HG03159 (cell line): ENCODE measurements around the gene HIPK2.

Source experiments
- ATAC-seq: cut with Tn5 transposase; IDR thresholded peaks from one replicate; pipeline ENCODE4 v1.9.1; 2021; ENCODE audit warnings: mild to moderate bottlenecking, moderate library complexity; ENCODE audit not compliant: unreplicated experiment

HIPK2 gene

DNA sequence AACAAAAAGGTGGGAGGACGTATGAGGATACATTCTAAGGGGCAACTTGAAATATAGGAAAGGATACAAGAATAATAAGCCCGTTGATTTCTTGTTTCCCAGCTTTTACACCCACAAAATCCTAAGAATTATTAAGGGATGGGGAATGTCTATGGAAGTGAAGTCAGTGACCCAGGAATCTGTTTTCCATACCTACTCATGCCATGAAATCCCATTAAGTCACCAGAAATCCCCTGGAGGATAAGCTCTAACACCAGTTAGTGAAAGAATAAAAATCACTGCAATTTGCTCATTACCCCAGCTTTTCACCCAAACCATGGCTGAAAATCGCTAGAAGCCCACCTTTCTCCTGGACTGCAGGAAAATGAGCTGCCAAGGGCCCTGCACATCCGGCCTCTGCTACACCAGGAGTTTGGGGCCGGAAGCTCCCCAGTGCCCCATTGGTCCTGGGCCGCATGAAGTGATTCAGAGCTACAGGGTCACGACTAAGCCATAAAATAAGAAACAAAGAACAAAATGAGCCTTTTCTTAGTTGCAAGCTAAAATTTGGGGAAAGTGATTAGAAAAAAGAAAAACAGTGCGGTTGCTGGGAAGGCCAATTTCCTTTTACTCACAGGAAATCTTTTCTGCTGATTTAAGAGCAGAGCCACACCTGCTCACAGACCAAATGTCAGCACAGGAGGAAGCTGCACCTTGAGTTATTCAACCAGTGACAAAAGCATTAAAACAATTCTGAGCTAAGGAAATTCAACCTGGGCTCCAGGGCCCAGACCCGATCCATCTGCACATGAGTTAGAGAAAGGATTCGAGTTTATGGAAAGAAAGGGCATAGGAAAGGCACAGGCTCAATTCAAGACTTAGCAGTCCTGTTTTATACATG, 40.3 kb downstream of the HIPK2 start:
- no peak for ATAC-seq

DNA sequence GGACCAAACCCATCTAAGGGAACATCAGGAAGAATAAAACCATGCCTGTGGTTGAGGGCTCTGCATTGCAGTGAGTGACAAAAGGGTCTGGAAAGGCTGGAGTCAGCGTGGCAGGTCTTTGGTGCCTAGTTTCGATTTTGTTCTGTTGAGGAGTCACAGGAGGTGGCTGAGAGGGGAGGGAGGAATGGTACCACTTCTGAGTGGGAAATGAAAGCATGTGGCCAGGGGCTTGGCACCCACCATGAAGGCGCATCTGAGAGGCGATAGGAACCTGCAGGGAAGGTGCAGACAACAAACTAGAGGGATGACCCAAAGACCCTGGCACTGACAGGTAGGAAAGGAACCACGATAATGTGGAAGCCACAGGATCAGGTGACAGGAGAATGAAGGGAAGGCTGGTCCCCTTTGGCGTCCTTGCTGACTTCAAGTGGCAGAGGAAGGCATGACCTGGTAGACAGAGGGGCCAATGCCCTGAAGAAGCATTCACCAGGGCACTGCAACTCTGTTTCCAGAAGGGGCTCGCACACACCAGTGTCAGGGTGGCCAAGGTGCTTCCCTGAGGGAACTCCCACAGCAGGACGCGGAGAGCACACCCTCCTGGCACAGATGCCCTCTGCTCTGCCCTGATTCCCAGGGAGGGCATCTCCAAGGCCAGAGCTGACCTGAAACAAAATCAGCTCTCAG, 41.7 kb downstream of the HIPK2 start:
- no peak for ATAC-seq

DNA sequence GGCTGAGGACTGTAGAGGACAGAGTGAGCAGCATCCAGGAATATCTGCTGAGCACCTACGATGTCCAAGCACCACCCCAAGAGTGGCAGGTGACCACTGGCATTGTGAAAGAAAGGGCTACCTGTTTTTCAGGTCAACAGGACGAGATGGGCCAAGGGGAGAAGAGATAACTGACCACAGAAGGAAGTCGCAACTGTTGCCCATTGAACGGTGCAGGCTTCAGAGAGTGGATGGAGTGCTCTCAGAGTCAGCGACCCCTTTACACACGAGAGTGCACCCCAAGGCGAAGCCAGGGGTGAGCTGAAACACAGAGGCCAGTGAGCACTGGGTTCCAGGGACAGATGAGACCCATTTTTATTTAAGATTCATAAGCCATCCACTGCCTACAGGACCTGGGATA, 42.3 kb downstream of the HIPK2 start:
- no peak for ATAC-seq

DNA sequence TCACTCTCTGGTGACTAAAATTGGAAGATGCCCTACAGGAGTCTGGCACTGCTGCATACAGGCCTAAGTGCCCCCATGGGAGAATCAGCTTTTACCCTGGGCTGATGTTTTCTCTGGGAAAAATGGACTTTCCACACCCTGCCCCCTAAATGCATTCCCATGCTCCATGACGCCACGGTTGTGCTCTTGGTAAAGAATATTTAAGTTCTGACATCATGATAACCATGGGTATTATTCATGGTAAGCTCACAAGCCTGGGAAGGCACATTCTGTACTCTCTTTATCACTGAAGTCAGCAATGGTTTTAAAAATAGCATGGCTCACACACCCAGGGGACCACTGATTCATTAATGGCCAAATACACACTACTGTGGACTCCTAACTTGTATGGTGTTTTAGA, 43.4 kb downstream of the HIPK2 start:
- no peak for ATAC-seq

DNA sequence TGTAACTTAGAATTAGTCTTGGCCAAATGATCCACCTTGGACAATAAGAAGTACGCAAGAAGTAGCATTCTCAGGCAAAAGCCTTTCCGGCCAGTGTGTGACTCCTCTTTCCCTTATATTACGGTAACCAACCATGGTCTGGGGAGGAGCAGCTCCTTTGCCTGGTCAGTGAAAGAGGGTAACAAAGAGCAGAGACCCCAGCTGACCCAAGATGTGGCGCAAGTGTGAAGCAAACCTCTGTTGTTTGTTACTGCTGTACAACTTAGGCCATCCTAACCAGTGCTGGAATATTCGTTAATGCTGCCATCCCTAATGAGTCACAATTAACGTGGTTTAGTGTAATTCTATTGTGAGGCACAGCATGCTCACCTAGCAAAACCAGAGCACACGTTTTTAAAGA, 44.0 kb downstream of the HIPK2 start:
- no peak for ATAC-seq

DNA sequence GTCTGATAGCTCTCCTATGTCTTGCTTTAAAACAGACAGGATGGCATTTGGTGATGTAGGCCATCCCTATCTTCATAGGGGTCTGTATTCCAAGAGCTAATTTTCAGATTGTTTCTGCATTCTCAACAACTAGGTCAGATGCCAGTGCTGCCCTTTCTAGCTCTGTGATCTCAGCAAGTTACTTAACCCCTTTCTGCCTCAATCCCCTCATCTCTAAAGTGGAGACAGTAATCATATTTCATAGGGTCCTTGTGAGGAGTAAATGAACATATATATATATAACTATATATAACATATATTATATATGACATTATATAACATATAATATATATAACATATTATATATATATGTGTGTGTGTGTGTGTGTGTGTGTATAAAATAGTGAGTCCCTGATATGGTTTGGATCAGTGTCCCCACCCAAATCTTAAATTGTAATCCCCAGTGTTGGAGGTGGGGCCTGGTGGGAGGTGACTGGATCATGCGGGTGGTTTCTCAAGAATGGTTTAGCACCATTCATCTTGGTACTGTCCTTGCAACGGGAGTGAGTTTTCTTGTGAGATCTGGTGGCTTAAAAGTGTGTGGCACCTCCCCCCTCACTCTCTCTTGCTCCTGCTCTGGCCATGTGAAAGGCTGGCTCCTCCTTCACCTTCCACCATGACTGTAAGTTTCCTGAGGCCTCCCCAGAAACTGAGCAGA, 45.2 kb downstream of the HIPK2 start:
- no peak for ATAC-seq

DNA sequence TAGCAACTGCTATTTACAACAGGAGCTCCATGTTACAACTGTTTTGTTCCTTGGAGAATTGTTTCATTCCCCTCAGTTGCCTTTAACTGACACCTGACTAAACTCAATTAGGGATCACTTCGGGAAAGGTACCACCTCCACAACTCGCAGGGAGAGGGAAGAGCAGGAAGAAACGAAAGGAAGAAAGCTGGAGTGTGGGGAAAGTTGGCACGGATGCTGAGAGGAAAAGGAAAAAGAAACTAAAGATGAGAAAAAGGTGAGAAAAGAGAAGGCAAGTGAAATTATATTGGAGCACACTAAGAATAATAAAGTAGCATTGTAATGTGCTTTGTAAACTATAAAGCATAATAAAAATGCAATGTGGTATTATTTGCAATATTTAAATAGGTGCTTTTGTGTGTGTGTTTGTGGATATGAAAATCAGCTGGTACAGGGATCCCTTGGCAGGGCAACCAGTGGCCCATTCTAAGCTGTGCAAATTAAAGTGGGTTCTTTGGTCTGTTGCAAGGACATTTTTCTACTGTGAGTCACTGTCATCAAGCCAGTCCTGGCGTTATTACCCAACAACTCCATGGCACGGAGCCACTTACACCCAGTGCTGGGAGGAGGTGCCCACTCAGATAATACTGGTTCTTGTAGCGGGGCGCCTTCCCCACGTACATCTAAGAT, 45.9 kb downstream of the HIPK2 start:
- ATAC-seq, result no peak

DNA sequence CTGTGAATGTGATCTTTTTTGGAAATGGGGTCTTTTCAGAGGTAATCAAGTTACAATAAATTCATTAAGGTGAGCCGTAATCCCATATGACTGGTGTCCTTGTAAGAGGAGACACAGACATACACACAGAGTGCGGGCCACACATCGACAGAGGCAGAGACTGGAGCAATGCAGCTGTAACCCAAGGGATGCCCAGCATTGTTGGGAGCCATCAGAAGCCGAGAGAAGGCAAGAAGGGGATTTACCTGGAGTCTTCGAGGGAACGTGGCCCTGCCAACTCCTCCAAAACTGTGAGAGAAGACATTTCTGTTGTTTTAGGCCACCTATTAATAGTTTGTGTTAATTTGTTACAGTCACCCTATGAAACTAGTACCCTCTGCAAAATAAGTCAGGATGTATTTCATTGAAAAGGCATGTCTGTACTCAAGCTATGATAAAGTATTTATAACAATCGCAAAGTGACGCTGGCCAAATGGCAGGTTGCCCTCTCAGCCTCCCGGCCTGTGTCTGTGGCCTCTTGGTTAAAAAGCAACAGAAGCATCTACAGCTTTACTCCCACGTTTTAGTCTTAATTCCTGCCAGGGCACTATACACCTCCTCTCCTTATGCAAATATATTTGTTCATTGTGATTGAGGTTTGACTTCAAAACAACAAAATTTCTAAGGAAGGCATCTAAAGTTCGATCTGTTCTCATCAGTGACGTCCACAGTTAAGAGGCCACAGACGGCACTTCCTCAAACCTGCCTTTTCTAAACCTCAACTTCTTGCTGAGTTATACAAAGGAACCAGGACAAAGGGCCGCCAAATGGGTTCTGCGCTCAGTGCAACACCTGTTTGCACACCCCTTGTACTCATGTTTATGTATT, 46.8 kb downstream of the HIPK2 start:
- ATAC-seq, result peak; percentile 82

DNA sequence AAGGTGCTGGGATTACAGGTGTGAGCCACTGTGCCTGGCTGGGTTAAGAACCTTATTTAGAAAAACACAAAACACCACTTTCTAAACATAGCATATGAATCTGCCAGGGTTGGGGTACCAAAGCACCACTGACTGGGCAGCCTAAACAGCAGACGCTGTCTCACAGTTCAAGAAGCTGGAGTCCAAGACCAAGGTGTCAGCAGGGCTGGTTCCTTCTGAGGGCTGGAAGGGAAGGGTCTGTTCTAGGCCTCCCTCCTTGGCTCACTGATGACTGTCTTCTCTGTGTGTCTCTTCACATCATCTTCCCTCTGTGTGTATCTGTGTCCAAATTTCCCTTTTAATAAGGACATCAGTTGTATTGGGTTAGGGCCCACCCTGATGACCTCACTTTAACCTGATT, 49.6 kb downstream of the HIPK2 start:
- no peak for ATAC-seq

DNA sequence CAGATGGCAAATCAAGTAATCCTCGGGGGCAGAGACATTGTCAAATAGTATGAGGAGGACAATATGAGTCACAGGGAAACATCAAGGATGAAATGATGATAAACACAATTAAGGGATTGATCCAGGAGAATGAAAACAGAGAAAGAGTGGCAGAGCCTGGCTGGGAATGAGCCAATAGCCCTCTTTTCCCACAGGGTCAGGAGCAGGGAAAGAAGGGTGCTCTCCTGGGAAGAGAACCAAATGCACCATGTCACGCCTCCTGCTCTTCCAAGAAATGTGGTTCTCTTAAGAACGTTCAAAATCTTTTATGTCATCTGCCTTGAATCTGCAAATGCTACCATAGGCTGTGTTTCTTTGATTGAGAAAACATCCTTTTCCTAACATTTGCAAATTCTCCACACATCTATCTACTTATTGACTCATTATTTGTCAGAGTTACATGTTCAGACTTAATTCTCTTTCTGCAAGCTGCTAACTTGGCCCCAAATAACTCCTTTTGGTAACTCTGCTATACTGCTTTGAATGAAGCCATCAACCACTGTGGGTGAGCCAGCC, 50.6 kb downstream of the HIPK2 start:
- ATAC-seq, result no peak

DNA sequence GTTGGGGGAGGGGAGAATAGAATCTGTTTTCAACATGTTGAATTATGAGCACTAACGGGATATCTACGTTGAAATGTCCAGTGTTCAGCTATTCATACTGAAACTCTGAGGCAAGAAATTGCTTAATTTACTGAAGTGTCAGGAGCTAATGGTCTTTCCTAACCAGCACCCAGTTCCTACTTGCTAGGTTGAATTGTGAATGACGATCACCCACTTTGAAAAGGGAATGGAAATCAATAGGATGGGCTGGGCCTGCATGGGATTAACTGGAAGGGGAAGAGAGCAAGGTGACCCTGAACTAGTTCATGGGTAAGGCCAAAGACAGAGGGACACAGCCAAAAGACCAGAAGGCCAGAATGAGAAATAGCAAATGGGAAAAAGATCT, 51.3 kb downstream of the HIPK2 start:
- no peak for ATAC-seq

DNA sequence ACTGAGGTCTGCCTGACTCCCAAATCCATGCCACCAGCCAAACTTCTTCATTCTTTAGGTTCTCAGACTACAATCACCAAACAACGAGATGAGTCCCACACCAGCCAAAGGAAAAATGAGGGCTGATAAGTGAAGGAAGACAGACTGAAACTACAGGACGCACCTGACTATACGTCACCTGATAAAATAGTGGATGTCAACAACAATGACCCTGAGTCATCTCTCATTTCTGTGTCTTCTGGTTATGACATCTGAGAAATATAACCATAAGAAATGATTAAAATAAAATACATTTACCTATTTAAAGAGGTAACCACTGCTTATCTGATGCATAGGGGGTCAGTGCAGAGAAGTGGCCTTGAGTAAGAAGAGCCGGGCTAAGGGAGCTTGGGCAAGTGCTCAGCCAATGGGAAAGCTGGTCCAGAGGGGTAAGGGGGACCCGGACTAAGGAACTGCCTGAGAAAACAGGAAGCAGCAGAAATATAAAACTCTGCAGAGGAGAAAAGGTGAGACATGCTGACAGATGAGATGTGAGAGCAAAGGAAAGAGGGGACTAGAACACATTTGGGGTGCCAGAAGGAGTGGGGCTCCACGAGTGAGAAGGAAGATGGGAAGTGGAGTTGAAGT, 51.8 kb downstream of the HIPK2 start:
- no peak for ATAC-seq

DNA sequence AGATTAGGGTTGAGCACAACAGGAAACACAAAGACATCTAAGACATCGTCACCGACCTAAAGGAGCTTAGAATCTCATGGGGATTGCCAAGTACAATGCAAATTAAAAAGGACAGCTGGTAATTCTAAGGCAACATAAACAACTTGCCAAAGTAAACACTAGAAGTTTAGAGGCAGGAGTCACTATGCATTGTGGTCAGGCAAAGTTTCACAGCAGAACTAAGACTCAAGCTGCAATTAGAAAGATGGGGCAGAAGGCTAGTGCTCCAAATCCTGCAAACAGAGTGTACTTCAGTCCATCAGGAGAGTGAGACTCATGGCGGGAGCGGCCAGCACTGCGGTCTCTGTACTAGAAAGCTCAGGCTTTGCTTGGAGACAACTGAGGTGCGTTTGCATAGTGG, 52.7 kb downstream of the HIPK2 start:
- ATAC-seq, result peak; percentile 89

DNA sequence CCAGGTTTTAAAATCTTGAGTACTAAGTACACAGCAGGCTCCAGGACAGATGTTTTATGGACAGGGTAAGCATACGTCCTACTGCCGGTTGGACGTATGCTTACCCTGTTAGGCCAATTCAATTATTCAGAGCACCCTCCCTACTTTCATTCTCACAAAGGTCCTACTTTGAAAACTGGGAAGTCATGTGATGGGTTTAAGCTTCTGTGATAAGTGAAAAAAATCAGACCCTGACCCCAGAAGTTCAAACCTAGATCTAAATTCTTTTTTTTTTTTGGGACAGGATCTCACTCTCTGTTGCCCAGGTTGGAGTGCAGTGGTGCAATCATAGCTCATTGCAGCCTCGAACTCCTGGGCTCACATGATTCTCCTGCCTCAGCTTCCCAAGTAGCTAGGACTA, 55.2 kb downstream of the HIPK2 start:
- no peak for ATAC-seq

DNA sequence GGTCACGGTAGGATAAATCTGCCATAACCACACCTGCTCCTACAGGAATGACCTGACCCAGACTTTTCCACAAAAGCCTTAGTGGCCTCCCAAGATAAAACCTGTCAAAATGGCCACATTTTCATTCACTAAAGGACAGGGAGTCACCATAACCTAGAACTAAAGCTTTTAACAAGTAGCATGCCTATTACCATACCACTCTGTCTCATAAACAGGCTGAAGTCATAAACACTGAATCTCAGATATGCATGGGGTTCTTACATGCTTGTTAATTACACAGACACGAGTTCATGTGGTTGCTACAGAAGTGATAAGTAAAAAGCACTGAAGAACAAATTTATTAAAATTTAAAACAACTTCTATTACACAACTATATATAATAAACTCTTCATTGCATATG, 56.0 kb downstream of the HIPK2 start:
- ATAC-seq, result no peak

DNA sequence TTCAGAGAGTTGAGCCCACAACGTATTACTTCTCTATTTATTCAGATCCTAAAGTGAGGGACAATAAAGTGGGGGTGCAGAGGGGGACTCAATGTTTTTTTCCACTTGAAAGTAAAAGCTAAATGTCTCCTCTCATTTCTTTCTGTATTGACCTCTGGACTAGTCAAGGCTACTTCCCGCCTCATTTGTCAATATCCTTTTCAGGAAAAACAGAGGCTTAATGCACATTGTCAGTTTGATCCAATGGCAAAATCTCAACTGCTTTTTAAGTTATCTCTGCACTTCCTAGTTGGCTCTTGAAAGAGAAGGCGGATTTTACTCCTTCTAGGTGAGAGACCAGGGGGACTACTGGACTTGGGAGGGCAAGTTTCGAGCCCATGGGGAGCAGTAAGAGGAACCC, 56.4 kb downstream of the HIPK2 start:
- ATAC-seq, result no peak

DNA sequence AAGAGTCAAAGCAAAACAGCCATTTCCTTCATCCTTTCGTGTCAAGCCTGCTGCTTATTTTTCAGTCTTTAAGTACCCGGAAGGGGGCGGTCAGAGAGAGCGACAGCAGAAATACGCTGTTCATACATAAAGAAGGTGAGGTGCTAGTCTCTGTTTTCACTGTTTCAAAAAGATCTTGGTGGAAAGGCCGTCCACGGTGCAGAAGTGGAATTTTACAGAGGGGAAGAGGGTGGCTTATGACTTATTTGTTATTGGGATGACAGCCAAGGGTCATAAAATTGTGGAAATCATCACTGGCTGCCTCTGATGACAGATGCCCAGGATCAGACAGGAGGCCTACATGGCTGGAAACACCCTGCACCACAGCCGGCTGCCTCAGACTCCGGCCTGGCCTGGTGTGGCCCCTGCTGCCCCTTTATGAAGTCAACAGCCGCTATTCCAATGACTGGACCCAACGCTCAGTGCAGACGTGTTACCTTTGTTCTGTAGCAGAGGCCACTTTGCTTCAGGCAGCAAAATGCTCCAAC, 57.0 kb downstream of the HIPK2 start:
- no peak for ATAC-seq

DNA sequence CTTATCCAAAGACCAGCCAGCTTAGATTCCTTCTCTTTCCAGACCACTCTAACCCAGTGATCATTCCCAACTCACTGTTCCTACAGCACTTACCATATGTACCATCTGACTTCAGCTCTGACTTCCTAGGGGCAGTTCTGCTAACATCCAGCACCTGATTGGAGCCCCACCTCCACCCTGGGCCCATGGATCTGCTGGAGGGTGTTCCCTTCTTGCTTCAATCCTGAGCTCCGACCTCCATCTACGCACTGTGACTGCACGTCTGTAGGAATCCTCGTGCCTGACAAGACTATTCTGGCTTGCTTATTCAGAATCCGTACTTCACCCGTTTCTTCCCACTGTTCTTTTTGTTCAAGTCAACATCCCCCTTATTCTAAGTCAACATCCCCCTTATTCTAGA, 57.6 kb downstream of the HIPK2 start:
- ATAC-seq, result no peak

DNA sequence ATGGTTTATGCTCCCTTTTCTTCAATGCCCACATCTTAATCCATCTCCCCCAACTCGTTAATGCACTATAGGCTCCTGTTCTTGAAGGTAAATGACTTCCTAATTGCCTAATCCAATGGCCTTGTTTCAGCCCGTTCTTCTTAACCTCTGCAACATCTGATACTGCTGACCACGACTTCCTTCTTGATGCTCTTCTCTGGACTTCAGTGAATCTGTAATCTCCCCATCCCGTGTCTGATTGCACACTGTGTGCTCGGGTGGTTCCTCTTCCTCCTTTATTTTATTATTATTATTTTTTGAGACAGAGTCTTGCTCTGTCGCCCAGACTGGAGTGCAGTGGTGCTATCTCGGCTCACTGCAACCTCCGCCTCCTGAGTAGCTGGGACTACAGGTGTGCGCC, 58.9 kb downstream of the HIPK2 start:
- ATAC-seq, result no peak
